IMR-90 (cell line): Measurements from ENCODE around the gene CLIC5. TPM values are rescaled to one million over a fixed set of nuclear protein-coding genes. Genes with fewer than 3 reads are reported as not detected.

Experiments used
- ATAC-seq: fragments of 200-7000 bp; cut with Tn5 transposase; 2 replicates; pipeline ENCODE4 v1.9.1; 2020; ENCODE audit warnings: low read depth, mild to moderate bottlenecking, moderate library complexity
- BruUV-seq: library from RNA; stranded (reverse); fragments of 400-500 nt; replicated peaks from 2 replicates; lab custom pipeline; 2021; lab: Mats Ljungman, UMichigan
- CTCF ChIA-PET: fragments of 300-600 bp; formaldehyde crosslinking; extraction: SDS; loops from one replicate; lab custom pipeline; 2021; ENCODE audit warnings: antibody characterized with exemption; lab: Yijun Ruan, JAX
- POLR2A ChIA-PET: fragments of 300-600 bp; sonication (Branson Sonifier 250); formaldehyde crosslinking; loops from one replicate; lab custom pipeline; 2022; ENCODE audit warnings: antibody characterized with exemption; ENCODE audit not compliant: unreplicated experiment; lab: Charles Lee
- DNase-seq: peaks from one replicate; pipeline ENCODE4 v3.0.0; 2013
- H2AFZ ChIP-seq: replicated peaks from 2 replicates; pipeline ENCODE3; 2013; ENCODE audit warnings: low read length, mild to moderate bottlenecking; ENCODE audit not compliant: poor library complexity
- H2AK5ac ChIP-seq: 2 replicates; pipeline ENCODE4 v1.6.1; 2013; ENCODE audit warnings: low read depth, low read length, inconsistent platforms
- H2AK9ac ChIP-seq: replicated peaks from 2 replicates; pipeline ENCODE3; 2013; ENCODE audit warnings: mild to moderate bottlenecking, low read depth, low read length, moderate library complexity; ENCODE audit not compliant: poor library complexity
- H2BK120ac ChIP-seq: 2 replicates; pipeline ENCODE4 v1.6.1; 2013; ENCODE audit warnings: low read depth, low read length, inconsistent platforms
- H2BK15ac ChIP-seq: 3 replicates; pipeline ENCODE4 v1.6.1; 2013; ENCODE audit warnings: low read depth, low read length, inconsistent platforms
- H2BK20ac ChIP-seq: 2 replicates; pipeline ENCODE4 v1.6.1; 2013; ENCODE audit warnings: low read depth, mild to moderate bottlenecking, inconsistent platforms, low read length, moderate library complexity
- H2BK5ac ChIP-seq: 2 replicates; pipeline ENCODE4 v1.6.1; 2013; ENCODE audit warnings: mild to moderate bottlenecking, low read depth, low read length, inconsistent platforms; ENCODE audit not compliant: poor library complexity, severe bottlenecking
- H3K14ac ChIP-seq: replicated peaks from 2 replicates; pipeline ENCODE4 v1.6.1; 2013; ENCODE audit warnings: low read depth, low read length, inconsistent platforms
- H3K18ac ChIP-seq: 2 replicates; pipeline ENCODE4 v1.6.1; 2013; ENCODE audit warnings: low read depth, low read length, control low read depth
- H3K23ac ChIP-seq: 2 replicates; pipeline ENCODE4 v1.6.1; 2013; ENCODE audit warnings: low read depth, low read length, inconsistent platforms
- H3K27ac ChIP-seq: 2 replicates; pipeline ENCODE4 v1.5.1; 2013; ENCODE audit warnings: mild to moderate bottlenecking, control low read depth, low read length; ENCODE audit not compliant: insufficient read depth
- H3K27me3 ChIP-seq: 2 replicates; pipeline ENCODE4 v1.6.1; 2013; ENCODE audit warnings: low read length; ENCODE audit not compliant: control insufficient read depth, insufficient read depth
- H3K36me3 ChIP-seq: 2 replicates; pipeline ENCODE4 v1.6.1; 2013; ENCODE audit warnings: low read length, mixed read lengths; ENCODE audit not compliant: control insufficient read depth, insufficient read depth
- H3K4ac ChIP-seq: 2 replicates; pipeline ENCODE4 v1.6.1; 2013; ENCODE audit warnings: low read depth, low read length, inconsistent platforms
- H3K4me1 ChIP-seq: 2 replicates; pipeline ENCODE4 v1.6.1; 2013; ENCODE audit warnings: low read length, mixed read lengths; ENCODE audit not compliant: control insufficient read depth, insufficient read depth
- H3K4me2 ChIP-seq: 2 replicates; pipeline ENCODE4 v1.6.1; 2013; ENCODE audit warnings: low read depth, mild to moderate bottlenecking, control low read depth, low read length, moderate library complexity
- H3K4me3 ChIP-seq: 2 replicates; pipeline ENCODE4 v1.5.1; 2013; ENCODE audit warnings: low read depth, mild to moderate bottlenecking, control low read depth, low read length, moderate library complexity; ENCODE audit not compliant: insufficient read depth
- H3K56ac ChIP-seq: 2 replicates; pipeline ENCODE4 v1.6.1; 2013; ENCODE audit warnings: low read length, inconsistent platforms; ENCODE audit not compliant: insufficient read depth; ENCODE audit errors: extremely low read depth
- H3K79me1 ChIP-seq, 2 experiments: 2 replicates each; pipeline ENCODE4 v1.6.1; 2013; ENCODE audit warnings: low read length in 2 of 2, inconsistent platforms in 1 of 2, low read depth in 1 of 2
- H3K9ac ChIP-seq: 2 replicates; pipeline ENCODE4 v1.6.1; 2013; ENCODE audit warnings: low read depth, low read length, control low read depth
- H3K9me1 ChIP-seq: 2 replicates; pipeline ENCODE4 v1.6.1; 2013; ENCODE audit warnings: low read length, inconsistent platforms; ENCODE audit not compliant: insufficient read depth
- H3K9me3 ChIP-seq: 2 replicates; pipeline ENCODE4 v1.6.1; 2013; ENCODE audit warnings: low read length; ENCODE audit not compliant: control insufficient read depth, insufficient read depth
- H4K20me1 ChIP-seq: 2 replicates; pipeline ENCODE4 v1.6.1; 2013; ENCODE audit warnings: low read length, inconsistent platforms; ENCODE audit not compliant: insufficient read depth
- H4K5ac ChIP-seq: 2 replicates; pipeline ENCODE4 v1.6.1; 2013; ENCODE audit warnings: mild to moderate bottlenecking, low read depth, low read length, control low read depth
- H4K8ac ChIP-seq, 2 experiments: 2 replicates each; pipeline ENCODE4 v1.6.1; 2013; ENCODE audit warnings: low read depth in 2 of 2, low read length in 2 of 2, control low read depth in 1 of 2, inconsistent platforms in 1 of 2
- H4K91ac ChIP-seq: 2 replicates; pipeline ENCODE4 v1.6.1; 2013; ENCODE audit warnings: low read depth, low read length, inconsistent platforms; ENCODE audit not compliant: insufficient read depth
- BHLHE40 ChIP-seq: fragments of 150-350 bp; IDR thresholded peaks from 2 replicates; pipeline ENCODE4 v1.6.1; 2016; ENCODE audit warnings: mild to moderate bottlenecking, low read depth, low read length
- CEBPB ChIP-seq: IDR thresholded peaks from 2 replicates; pipeline ENCODE4 v1.6.1; 2012; ENCODE audit warnings: low read depth, low read length, improper control_type of control experiment
- CHD1 ChIP-seq: IDR thresholded peaks from 2 replicates; pipeline ENCODE4 v1.6.1; 2012; ENCODE audit warnings: low read depth, low read length, improper control_type of control experiment
- ELK1 ChIP-seq: fragments of 150-350 bp; IDR thresholded peaks from 2 replicates; pipeline ENCODE4 v1.6.1; 2016; ENCODE audit warnings: low read depth, mild to moderate bottlenecking, low read length, moderate library complexity, borderline replicate concordance
- FOS ChIP-seq: fragments of 150-350 bp; IDR thresholded peaks from 2 replicates; pipeline ENCODE4 v1.6.1; 2016; ENCODE audit warnings: low read depth, low read length
- MAFK ChIP-seq: IDR thresholded peaks from 2 replicates; pipeline ENCODE4 v1.6.1; 2012; ENCODE audit warnings: low read depth, low read length, improper control_type of control experiment
- MAZ ChIP-seq: IDR thresholded peaks from 2 replicates; pipeline ENCODE4 v1.6.1; 2012; ENCODE audit warnings: low read depth, mild to moderate bottlenecking, low read length, improper control_type of control experiment, moderate library complexity, borderline replicate concordance
- MXI1 ChIP-seq: IDR thresholded peaks from 2 replicates; pipeline ENCODE4 v1.6.1; 2012; ENCODE audit warnings: low read depth, mild to moderate bottlenecking, low read length, moderate library complexity, borderline replicate concordance
- NFE2L2 ChIP-seq: fragments of 150-350 bp; IDR thresholded peaks from 2 replicates; pipeline ENCODE4 v1.6.1; 2016; ENCODE audit warnings: low read depth, mild to moderate bottlenecking, low read length
- POLR2A ChIP-seq: IDR thresholded peaks from 2 replicates; pipeline ENCODE4 v1.6.1; 2012; ENCODE audit warnings: mild to moderate bottlenecking, low read depth, low read length
- RAD21 ChIP-seq: IDR thresholded peaks from 2 replicates; pipeline ENCODE4 v1.6.1; 2012; ENCODE audit warnings: low read length, improper control_type of control experiment
- RCOR1 ChIP-seq: IDR thresholded peaks from 2 replicates; pipeline ENCODE4 v1.6.1; 2012; ENCODE audit warnings: mild to moderate bottlenecking, low read length, improper control_type of control experiment; ENCODE audit not compliant: insufficient replicate concordance
- RFX5 ChIP-seq: IDR thresholded peaks from 2 replicates; pipeline ENCODE4 v1.8.0; 2012; ENCODE audit warnings: low read depth, mild to moderate bottlenecking, low read length, moderate library complexity
- SMC3 ChIP-seq: fragments of 150-350 bp; IDR thresholded peaks from 2 replicates; pipeline ENCODE4 v1.6.1; 2016; ENCODE audit warnings: low read depth, mild to moderate bottlenecking, antibody characterized with exemption, low read length, moderate library complexity
- USF2 ChIP-seq: fragments of 150-350 bp; IDR thresholded peaks from 2 replicates; pipeline ENCODE4 v1.6.1; 2017; ENCODE audit warnings: mild to moderate bottlenecking, antibody characterized with exemption, low read length, low read depth
- WGBS, 2 experiments: methylation state at CpG; one replicate each; pipeline versions ENCODE4 v1.1.5 to v1.1.7; 2013; ENCODE audit warnings: missing lambda C conversion rate in 2 of 2; ENCODE audit not compliant: insufficient read length in 1 of 2; ENCODE audit errors: extremely low coverage in 2 of 2; 5-methylcytosine and 5-hydroxymethylcytosine counted together
- dilution Hi-C: fragments of 300-500 bp; cut with HindIII; formaldehyde crosslinking; loops from one replicate; pipeline ENCODE4 v1.14.3; 2018; ENCODE audit warnings: low sequenced_read_pairs; ENCODE audit not compliant: unreplicated experiment
- in situ Hi-C: fragments of 300-500 bp; cut with MboI; formaldehyde crosslinking; loops from 3 replicates; pipeline ENCODE4 v1.14.3; 2019; ENCODE audit warnings: low sequenced_read_pairs, inconsistent platforms, mixed read lengths
- intact Hi-C: fragments of 100-400 bp; cut with micrococcal nuclease; formaldehyde crosslinking; loops from 2 replicates; pipeline ENCODE4 v1.10.0; 2022
- polyA plus RNA-seq, 3 experiments: library from polyadenylated mRNA; depleted of rRNA; stranded (reverse); fragments of >200 nt; gene quantifications; 2 replicates each; pipeline ENCODE4 v1.2.3, GENCODE V29; 2012; ENCODE audit warnings: low replicate concordance in 1 of 3
- total RNA-seq: library from RNA; depleted of rRNA; stranded (reverse); fragments of >200 nt; gene quantifications from 2 replicates; pipeline ENCODE4 v1.2.3, GENCODE V29; 2012
- TF ChIP-seq, protein P1 (sequence below): conservative IDR thresholded peaks from 2 replicates; pipeline ENCODE4 v1.5.1; 2012; ENCODE audit warnings: mild to moderate bottlenecking, low read depth, low read length, improper control_type of control experiment

The CLIC5 gene
- total and polyA plus RNA-seq, 2 of the 4 experiments (the other 2 are of a cell fraction) = not detected

DNA sequence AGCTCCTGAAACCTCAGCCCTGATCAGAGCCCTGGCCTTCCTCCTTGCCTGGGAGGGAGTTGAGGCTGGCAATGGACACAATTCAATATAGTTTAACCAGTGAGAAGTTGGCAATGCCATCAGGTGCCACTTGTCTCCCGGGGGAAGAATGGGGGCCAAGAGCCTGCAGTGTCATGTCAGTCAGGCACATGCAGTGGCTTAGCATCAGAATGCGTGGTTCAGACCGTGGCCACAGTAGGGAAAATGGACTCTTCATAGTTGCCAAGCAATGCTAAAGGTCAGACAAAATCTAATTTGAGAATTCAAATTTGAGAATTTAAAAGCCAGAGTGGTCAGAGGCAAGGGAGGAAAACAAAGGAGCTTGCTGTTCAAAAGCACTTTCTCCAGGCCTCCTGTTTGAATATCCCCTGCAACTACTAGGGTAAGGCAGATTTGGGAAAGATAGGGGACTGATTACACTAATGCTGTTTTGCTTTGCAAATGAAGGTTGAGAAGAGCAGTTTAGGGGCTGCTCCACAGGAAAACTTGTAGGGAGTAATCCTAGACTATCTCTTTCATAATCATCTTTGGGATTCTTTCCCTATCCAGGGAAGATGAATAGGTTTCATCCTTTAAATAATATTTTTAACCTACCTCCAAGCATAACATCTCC, 33.1 kb upstream of the CLIC5 start:
- Histone ChIP-seq H2BK15ac (no peak overlapping the region), H3K23ac (no peak overlapping the region), H3K79me1 (no peaks in the 10 kb centered on the region)

More for the DNA sequence above, 33.1 kb upstream of the CLIC5 start:
- Histone ChIP-seq H3K4me1 (no peaks in the 10 kb centered on the region), H3K27me3 (no peaks in the 10 kb centered on the region), H2AFZ (no peak overlapping the region), H4K91ac (no peak overlapping the region), H4K20me1 (no peaks in the 10 kb centered on the region), H3K27ac (no peak overlapping the region), H2AK9ac (no peak overlapping the region), H2BK5ac (no peak overlapping the region), H3K4me3 (no peak overlapping the region), H3K9ac (no peak overlapping the region), H3K9me3 (no peaks in the 10 kb centered on the region), H4K5ac (no peak overlapping the region), H2BK120ac (no peak overlapping the region), H2BK20ac (no peak overlapping the region), H3K36me3 (no peaks in the 10 kb centered on the region), H3K9me1 (no peaks in the 10 kb centered on the region), H4K8ac (no peak overlapping the region), H3K4me2 (no peak overlapping the region), H3K14ac (no peak overlapping the region), H3K4ac (no peak overlapping the region), H2AK5ac (no peak overlapping the region), H3K56ac (no peak overlapping the region), H3K18ac (no peak overlapping the region)
- ATAC-seq (no peak), DNase-seq (no peak)
- WGBS, 2 experiments = 50% methylated on average over 2 of the region's 3 CpGs; no CpG with 5 or more reads in 1 of the 2 experiments
- intact Hi-C loops (no loop called here), dilution Hi-C loops (no loop called here), in situ Hi-C loops (no loop called here)
- BruUV-seq = no TSS peak
- TF ChIP-seq RFX5 (no peak), MAZ (no peak), POLR2A (no peak), RCOR1 (no peak), RAD21 (no peak), USF2 (no peak), MAFK (no peak), SMC3 (no peak), ELK1 (no peak), FOS (no peak), CHD1 (no peak), CEBPB (no peak), BHLHE40 (no peak), MXI1 (no peak), NFE2L2 (no peak)
- TF ChIP-seq, protein P1, sequence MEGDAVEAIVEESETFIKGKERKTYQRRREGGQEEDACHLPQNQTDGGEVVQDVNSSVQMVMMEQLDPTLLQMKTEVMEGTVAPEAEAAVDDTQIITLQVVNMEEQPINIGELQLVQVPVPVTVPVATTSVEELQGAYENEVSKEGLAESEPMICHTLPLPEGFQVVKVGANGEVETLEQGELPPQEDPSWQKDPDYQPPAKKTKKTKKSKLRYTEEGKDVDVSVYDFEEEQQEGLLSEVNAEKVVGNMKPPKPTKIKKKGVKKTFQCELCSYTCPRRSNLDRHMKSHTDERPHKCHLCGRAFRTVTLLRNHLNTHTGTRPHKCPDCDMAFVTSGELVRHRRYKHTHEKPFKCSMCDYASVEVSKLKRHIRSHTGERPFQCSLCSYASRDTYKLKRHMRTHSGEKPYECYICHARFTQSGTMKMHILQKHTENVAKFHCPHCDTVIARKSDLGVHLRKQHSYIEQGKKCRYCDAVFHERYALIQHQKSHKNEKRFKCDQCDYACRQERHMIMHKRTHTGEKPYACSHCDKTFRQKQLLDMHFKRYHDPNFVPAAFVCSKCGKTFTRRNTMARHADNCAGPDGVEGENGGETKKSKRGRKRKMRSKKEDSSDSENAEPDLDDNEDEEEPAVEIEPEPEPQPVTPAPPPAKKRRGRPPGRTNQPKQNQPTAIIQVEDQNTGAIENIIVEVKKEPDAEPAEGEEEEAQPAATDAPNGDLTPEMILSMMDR = no peak
- ChIA-PET CTCF (no interaction called here), POLR2A (no interaction called here)
